HG03378 (cell line): ENCODE measurements around the gene PKD1L1.
"Not testable (repeated sequence)": the region's sequence is repeated elsewhere in the genome, so short reads cannot be mapped to it uniquely, and the experiment has no call there.

Source experiments
- ATAC-seq: cut with Tn5 transposase; IDR thresholded peaks from one replicate; pipeline ENCODE4 v1.9.1; 2021; ENCODE audit warnings: mild to moderate bottlenecking, moderate library complexity; ENCODE audit not compliant: unreplicated experiment

Gene PKD1L1

GRCh38 chr7:47799524-47799923, 148.7 kb downstream of the PKD1L1 start:
- no peak for ATAC-seq

DNA sequence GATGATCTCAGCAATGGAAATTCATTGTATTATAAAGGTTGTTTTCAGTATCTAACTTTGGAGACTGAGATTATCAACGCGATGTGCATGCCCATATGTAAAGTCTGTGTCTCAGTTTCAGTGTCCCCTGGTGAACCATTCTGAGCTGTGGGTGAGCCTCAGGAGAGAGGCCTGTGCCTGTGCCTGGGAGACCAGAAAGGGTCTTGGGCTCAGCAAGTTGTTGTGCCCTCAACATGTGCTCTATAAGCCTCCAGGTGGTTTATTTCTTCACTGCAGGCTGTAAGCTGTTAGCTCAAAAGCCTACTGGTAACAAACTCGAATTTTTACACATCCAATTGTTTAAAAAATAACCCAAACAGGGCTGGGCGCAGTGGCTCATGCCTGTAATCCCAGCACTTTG, 151.9 kb downstream of the PKD1L1 start:
- ATAC-seq = no peak

- ATAC-seq = no peak
These were observed 152.6 kb downstream of the PKD1L1 start for GRCh38 chr7:47795631-47796030.

- not testable (repeated sequence) for ATAC-seq
These were observed 153.1 kb downstream of the PKD1L1 start for GRCh38 chr7:47795126-47795525.

DNA sequence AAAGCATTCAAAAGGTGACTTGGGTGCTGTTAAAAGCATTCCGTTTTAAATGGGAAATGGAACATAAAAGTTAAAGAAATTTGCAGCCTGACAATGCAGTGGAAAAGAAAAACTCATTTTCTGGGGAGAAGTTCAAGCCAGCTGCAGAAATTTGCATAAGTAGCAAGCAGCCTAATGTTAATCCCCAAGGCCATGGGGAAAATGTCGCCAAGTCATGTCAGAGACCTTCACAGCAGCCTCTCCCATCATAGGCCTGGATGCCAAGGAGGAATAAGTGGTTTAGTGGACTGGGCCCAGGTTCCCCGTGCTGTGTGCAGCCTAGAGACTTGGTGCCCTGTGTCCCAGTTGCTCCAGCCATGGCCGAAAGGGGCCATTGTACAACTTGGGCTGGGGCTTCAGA, 154.2 kb downstream of the PKD1L1 start:
- no peak for ATAC-seq

DNA sequence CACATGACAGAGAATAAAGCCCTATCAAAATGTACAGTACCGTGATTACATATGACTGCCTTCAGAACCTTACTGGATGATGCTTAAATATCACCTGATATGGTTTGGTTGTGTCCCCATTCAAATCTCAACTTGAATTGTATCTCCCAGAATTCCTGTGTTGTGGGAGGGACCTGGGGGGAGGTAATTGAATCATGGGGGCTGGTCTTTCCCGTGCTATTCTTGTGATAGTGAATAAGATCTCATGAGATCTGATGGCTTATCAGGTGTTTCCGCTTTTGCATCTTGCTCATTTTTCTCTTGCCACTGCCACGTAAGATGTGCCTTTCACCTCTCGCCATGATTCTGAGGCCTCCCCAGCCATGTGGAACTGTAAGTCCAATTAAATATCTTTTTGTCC, 155.1 kb downstream of the PKD1L1 start:
- ATAC-seq = not testable (repeated sequence)

GRCh38 chr7:47792521-47793121, 155.6 kb downstream of the PKD1L1 start:
- ATAC-seq = no peak

GRCh38 chr7:47791682-47792081, 156.6 kb downstream of the PKD1L1 start:
- no peak for ATAC-seq

DNA sequence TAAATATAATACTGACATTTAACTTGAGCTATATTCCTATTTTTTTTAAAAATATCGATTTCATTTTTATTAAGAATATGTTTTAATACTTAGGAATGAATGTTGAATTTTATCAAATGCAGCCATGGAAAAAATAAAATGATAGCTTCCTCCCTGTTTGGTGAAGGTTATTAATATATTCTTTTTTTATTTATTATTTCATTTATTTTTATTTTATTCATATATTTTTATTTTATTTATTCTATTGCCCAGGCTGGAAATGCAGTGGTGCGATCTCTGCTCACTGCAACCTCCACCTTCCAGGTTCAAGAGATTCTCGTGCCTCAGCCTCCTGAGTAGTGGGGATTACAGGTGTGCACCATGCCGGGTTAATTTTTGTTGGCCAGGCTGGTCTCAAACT, 160.2 kb downstream of the PKD1L1 start:
- ATAC-seq = no peak

DNA sequence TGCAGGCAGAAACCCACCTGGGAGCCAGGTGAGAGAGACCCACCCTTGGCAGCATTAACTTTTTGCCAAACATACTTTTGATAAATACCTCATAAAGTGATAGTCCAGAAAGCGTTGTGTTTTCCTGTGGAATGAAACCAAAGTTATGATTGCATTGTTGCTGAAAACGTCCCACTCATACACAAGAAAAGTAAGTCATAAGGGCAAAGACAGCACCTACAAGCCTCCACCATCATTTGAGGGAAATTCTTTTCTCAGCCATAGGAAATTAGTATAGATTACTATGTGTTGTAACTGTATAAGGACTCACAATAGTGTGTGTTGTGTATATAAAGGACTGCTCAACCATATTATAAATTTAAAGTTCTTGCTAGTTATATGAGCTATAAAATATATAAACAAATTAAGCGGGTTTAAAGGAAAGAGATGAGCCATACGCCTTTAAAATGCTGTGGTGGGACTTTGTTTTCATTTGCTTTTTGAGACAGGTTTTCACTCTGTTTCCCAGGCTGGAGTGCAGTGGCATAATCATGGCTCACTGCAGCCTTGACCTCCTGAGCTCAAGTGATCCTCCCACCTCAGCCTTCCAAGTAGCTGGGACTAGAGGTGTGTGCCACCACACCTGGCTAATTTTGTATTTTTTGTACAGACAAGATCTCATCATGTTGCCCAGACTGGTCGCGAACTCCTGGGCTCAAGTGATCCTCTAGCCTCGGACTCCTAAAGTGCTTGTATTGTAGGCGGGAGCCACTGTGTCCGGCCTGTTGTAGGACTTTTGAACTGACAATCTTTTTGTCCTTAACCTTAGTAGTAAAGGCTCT, 160.8 kb downstream of the PKD1L1 start:
- ATAC-seq = no peak

- no peak for ATAC-seq
These were observed 161.6 kb downstream of the PKD1L1 start for GRCh38 chr7:47786557-47787248.

- no peak for ATAC-seq
These were observed 162.2 kb downstream of the PKD1L1 start for GRCh38 chr7:47785923-47786556.

GRCh38 chr7:47783456-47784223, 164.6 kb downstream of the PKD1L1 start:
- ATAC-seq = no peak

- no peak for ATAC-seq
These were observed 165.5 kb downstream of the PKD1L1 start for GRCh38 chr7:47782792-47783191.

DNA sequence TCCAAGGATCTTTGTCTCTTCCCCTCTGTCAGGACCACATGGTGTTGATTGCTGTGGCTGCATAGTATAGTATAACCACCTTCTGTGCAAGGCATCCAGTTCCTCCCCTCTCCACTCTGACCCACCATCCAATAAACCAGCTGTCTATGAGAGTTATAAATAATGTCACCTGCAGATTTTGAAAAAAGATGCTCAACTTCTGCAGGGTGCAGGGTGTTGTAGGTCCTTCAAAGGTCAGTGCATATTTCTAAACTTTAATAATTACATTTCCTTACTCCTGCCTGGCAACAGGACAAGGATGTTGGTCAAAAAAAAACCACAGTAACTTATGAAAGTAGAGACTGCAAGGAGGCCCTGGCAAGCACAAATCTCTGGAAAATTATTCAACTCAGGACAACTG, 166.2 kb downstream of the PKD1L1 start:
- no peak for ATAC-seq

DNA sequence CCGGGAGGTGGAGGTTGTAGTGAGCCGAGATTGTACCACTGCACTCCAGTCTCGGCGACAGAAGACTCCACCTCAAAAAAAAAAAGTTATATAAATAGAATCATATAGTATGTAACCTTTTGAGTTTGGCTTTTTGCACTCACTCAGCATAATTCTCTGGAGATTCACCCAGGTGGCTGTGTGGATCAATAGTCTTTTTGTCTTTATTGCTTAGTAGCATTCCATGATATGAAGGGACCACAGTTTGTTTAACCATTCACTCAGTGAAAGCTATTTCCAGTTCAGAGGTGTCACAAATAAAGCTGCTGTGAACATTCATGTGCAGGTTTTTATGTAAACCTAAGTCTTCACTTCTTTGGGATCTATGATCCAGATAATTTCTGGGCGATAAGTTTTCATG, 167.7 kb downstream of the PKD1L1 start:
- no peak for ATAC-seq

DNA sequence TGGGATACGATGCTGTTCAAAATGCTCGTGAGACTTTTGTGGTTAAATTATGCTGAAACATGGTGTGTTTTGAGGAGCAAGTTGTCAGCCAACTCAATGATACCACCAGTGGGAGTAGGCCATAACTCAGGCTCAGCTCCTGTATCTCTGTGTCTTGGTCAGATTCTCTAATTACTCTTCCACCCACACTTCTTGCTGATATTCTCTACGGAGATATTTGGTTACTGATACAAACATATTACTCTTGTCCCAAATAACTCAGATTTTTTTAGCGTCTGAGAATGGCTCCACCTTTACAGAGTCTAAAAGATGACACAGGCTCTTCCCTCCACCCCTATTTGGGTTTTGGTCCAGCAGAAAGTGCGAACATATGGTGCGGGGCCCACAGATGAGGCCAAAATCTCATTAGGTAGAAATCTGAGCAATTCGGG, 168.9 kb downstream of the PKD1L1 start:
- no peak for ATAC-seq

DNA sequence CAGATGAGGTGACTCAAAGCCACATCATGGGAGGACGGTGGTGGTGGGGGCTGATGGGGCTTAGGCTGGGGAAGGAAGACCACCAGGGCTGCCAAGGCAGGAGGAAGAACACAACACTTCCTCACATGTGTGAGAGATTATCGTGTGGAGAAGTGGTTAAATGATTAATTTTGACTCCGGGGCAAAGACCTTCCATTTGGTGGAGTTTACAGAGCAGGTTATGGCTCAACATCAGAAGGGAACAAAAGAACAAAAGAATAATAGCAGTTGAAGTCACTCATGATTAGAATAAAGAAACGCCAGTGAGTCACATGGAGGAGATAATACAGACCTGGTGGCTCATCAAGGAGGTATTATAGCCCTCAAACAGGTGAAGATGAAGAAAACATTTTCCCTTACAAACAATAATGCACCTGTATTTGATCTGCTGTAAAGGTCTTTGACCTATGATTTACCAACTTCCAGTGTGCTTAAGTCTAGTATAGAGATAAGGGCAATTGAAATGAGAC, 170.1 kb downstream of the PKD1L1 start:
- no peak for ATAC-seq

DNA sequence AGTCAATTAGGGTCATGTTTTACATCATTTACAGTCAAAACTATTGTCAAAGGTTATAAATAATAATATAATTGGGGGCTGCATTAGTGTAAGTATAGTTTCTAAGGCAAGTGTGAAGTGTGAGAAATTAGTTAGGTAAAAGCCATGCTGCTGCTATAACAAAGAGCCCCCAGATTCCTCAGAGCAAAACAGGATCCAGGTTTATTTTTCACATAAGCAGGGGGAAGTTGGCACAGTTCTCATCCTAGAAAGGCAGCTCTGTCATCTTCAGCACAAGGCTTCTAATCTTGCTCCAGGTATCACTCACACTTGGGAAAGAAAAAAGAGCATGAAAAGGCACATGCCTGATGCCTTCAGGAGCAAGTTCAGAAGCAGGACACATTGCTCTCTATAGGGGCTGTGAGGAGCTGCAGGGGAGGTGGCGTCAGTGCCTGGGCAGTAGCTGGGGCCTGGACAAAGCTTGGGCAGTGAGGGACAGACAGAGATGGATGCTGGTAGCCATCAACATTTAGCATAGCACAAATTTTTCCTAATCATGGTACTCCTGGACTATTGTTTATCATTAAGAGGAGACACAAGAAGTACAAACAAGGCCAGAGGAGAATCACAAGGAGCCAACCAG, 170.6 kb downstream of the PKD1L1 start:
- no peak for ATAC-seq

GRCh38 chr7:47776335-47776734, 171.9 kb downstream of the PKD1L1 start:
- no peak for ATAC-seq
